ENCODE data around the gene FCHSD2.
A peak's percentile ranks its signal among the peaks of the same experiment; 100 is the strongest.

Gene FCHSD2

DNA sequence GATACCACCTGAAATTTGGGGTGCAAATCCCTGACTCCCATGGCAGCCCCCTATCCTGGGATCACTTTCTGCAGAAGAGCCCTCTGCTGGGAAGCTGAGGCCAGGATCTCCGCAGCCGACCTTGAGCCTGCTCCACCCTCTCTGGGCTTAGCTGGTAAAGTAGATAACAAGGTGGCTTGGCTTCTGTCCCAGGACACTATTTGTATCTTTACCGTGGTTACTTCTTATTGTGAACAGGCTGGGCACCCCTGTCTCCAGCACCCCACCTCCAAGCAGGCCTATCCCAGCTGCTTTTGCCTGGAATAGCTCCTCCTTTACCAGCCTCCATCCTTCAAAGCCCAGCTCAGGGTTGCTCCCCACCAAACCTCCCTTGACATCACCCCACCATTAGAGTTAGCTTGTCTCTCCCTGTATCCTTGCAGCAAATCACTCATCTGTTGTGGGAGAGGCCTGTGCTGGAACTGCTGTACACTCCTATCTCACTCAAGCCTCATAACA, 40.8 kb upstream of the FCHSD2 start:
- Histone ChIP-seq H3K4me1 (ENCODE audit: control insufficient read depth, low read depth, low read length) (no peaks in the 10 kb centered on the region), H3K79me2 (ENCODE audit: control insufficient read depth, insufficient read depth, low read length) (no peaks in the 10 kb centered on the region), H3K9ac (ENCODE audit: low read length) (no peak overlapping the region), H3K18ac (ENCODE audit: low read length) (no peak overlapping the region), H2BK120ac (ENCODE audit: low read depth, low read length) (no peak overlapping the region), H3K4me2 (ENCODE audit: low read length) (no peak overlapping the region), H2AK5ac (ENCODE audit: low read length) (no peak overlapping the region), H3K27ac (ENCODE audit: low read depth, low read length) (no peak overlapping the region), H2BK15ac (replicated peaks; ENCODE audit: low read depth) (no peak overlapping the region), H3K36me3 (ENCODE audit: control insufficient read depth, insufficient read depth, low read length) (no peaks in the 10 kb centered on the region), H3K56ac (ENCODE audit: low read length) (no peak overlapping the region), H4K8ac (ENCODE audit: low read depth, low read length) (no peak overlapping the region), H3K4ac (ENCODE audit: low read depth, low read length) (no peak overlapping the region), H3K4me3 (ENCODE audit: low read length) (no peak overlapping the region), H3K79me1 (ENCODE audit: low read length) (no peaks in the 10 kb centered on the region), H2BK5ac (ENCODE audit: low read length) (no peak overlapping the region), H3K27me3 (ENCODE audit: insufficient read depth, low read length, poor library complexity) (no peaks in the 10 kb centered on the region), H3K23ac (ENCODE audit: low read length) (no peak overlapping the region), H4K5ac (ENCODE audit: low read length) (no peak overlapping the region)
- no CpG with 5 or more reads among the region's 3 CpGs for WGBS (ENCODE audit: extremely low coverage, insufficient coverage, low lambda C conversion rate)
- DNase-seq, result no peak

DNA sequence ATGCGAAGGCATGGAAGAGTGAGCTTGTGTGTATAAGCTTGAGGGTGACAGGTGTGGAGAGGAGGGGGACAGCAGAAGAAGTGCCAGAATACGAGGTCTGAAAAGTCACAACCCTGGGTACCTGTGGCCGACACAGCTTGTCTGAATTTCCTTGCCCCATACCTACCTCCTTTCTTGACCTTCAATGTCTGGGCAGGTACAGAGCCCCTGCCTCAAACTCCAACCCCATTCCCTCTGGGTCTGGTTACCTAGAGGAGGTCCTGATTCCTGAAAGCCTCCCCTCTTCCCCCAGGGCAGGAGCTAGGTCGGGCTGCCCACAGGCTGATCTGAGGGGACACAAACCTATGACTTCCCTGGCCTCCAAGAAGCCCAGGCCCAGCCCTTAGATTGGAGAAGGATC, 36.6 kb upstream of the FCHSD2 start:
- no peak overlapping the region for H2AK5ac ChIP-seq (ENCODE audit: low read length)
- no peaks in the 10 kb centered on the region for H3K27me3 ChIP-seq (ENCODE audit: insufficient read depth, low read length, poor library complexity)
- no peak overlapping the region for H3K23ac ChIP-seq (ENCODE audit: low read length)
- no peak overlapping the region for H4K5ac ChIP-seq (ENCODE audit: low read length)
- H3K79me1 ChIP-seq (ENCODE audit: low read length), result no peaks in the 10 kb centered on the region
- H3K4me3 ChIP-seq (ENCODE audit: low read length), result no peak overlapping the region
- DNase-seq, result no peak
- H3K27ac ChIP-seq (ENCODE audit: low read depth, low read length), result no peak overlapping the region
- no peak overlapping the region for H2BK5ac ChIP-seq (ENCODE audit: low read length)
- H3K4me1 ChIP-seq (ENCODE audit: control insufficient read depth, low read depth, low read length), result no peaks in the 10 kb centered on the region
- no peak overlapping the region for H4K8ac ChIP-seq (ENCODE audit: low read depth, low read length)
- H3K36me3 ChIP-seq (ENCODE audit: control insufficient read depth, insufficient read depth, low read length), result no peaks in the 10 kb centered on the region
- no CpG with 5 or more reads among the region's 4 CpGs for WGBS (ENCODE audit: extremely low coverage, insufficient coverage, low lambda C conversion rate)
- no peak overlapping the region for H3K9ac ChIP-seq (ENCODE audit: low read length)
- no peak overlapping the region for H3K18ac ChIP-seq (ENCODE audit: low read length)
- no peak overlapping the region for H3K4me2 ChIP-seq (ENCODE audit: low read length)
- H2BK120ac ChIP-seq (ENCODE audit: low read depth, low read length), result no peak overlapping the region
- no peak overlapping the region for H3K4ac ChIP-seq (ENCODE audit: low read depth, low read length)
- no peaks in the 10 kb centered on the region for H3K79me2 ChIP-seq (ENCODE audit: control insufficient read depth, insufficient read depth, low read length)
- H3K56ac ChIP-seq (ENCODE audit: low read length), result no peak overlapping the region
- H2BK15ac ChIP-seq (replicated peaks; ENCODE audit: low read depth), result no peak overlapping the region

DNA sequence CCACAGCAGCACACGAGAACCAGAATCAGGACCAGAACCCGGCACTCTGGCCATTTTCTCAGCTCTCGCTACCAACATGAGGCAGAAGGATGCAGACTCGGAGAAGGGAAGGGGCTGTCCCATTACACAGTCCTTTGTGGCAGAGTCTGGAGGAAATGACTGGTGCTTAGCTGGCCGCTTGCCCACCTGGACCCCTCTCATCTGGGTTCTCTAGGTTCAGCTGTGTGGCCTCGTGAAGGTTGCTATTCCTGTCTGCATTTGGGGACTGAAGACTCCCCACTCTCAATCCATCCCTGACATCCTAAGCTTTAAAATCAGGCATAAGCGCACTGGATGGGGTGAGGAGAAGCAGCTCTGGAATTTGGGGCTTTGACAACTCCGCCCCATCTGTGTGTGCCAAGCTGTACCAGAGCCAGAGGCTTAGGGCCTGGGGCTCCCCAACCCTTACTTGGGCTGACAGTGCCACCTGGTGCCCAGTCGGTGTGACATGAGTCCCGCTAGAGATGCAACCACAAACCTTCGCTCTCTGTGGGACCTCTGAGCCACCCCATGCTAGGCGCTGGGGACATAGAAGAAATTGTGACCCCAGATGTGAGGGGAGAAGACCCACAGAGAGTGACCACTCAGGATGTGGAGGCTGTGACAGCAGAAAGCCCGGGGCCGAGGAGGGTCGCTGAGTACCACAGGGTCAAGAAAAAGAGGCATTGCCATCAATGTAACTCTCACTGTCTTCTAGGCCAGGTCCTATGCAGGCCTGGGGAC, 35.8 kb upstream of the FCHSD2 start:
- Histone ChIP-seq H3K27me3 (ENCODE audit: insufficient read depth, low read length, poor library complexity) (no peaks in the 10 kb centered on the region), H3K18ac (ENCODE audit: low read length) (no peak overlapping the region), H2BK120ac (ENCODE audit: low read depth, low read length) (no peak overlapping the region), H2BK15ac (replicated peaks; ENCODE audit: low read depth) (no peak overlapping the region), H2BK5ac (ENCODE audit: low read length) (no peak overlapping the region), H3K79me2 (ENCODE audit: control insufficient read depth, insufficient read depth, low read length) (no peaks in the 10 kb centered on the region), H3K23ac (ENCODE audit: low read length) (no peak overlapping the region), H3K36me3 (ENCODE audit: control insufficient read depth, insufficient read depth, low read length) (no peaks in the 10 kb centered on the region), H3K56ac (ENCODE audit: low read length) (no peak overlapping the region), H3K4ac (ENCODE audit: low read depth, low read length) (no peak overlapping the region), H4K8ac (ENCODE audit: low read depth, low read length) (no peak overlapping the region), H2AK5ac (ENCODE audit: low read length) (no peak overlapping the region), H3K79me1 (ENCODE audit: low read length) (no peaks in the 10 kb centered on the region), H4K5ac (ENCODE audit: low read length) (no peak overlapping the region), H3K4me3 (ENCODE audit: low read length) (no peak overlapping the region), H3K4me2 (ENCODE audit: low read length) (no peak overlapping the region), H3K27ac (ENCODE audit: low read depth, low read length) (no peak overlapping the region), H3K4me1 (ENCODE audit: control insufficient read depth, low read depth, low read length) (no peaks in the 10 kb centered on the region), H3K9ac (ENCODE audit: low read length) (no peak overlapping the region)
- peak; percentile 73 for DNase-seq
- WGBS (ENCODE audit: extremely low coverage, insufficient coverage, low lambda C conversion rate), result no CpG with 5 or more reads among the region's 15 CpGs

DNA sequence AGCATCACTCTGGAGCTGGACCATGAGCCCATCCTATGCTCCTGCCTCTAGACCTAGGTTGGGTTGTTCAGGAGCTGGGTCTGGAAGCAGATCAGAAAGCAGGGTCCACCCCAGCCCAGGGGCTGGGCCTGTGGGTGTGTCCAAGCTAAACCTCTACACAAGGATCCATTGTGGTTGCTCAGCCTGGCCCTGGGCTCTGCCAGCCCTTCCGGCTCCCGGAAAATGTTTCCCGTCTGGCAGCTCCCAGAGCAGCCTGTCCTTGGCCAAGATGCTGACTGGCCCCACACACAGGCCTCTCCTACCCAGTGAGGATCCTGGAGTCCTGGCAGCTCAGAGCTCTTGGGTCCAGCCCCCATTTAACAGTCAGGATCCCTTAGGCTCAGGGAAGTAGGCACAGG, 35.3 kb upstream of the FCHSD2 start:
- H3K23ac ChIP-seq (ENCODE audit: low read length), result no peak overlapping the region
- H3K79me2 ChIP-seq (ENCODE audit: control insufficient read depth, insufficient read depth, low read length), result no peaks in the 10 kb centered on the region
- no peaks in the 10 kb centered on the region for H3K36me3 ChIP-seq (ENCODE audit: control insufficient read depth, insufficient read depth, low read length)
- H3K27ac ChIP-seq (ENCODE audit: low read depth, low read length), result no peak overlapping the region
- H3K4me2 ChIP-seq (ENCODE audit: low read length), result no peak overlapping the region
- H3K4me3 ChIP-seq (ENCODE audit: low read length), result no peak overlapping the region
- no peak overlapping the region for H4K5ac ChIP-seq (ENCODE audit: low read length)
- no peak overlapping the region for H2BK120ac ChIP-seq (ENCODE audit: low read depth, low read length)
- no peak overlapping the region for H3K9ac ChIP-seq (ENCODE audit: low read length)
- no peak overlapping the region for H2BK15ac ChIP-seq (replicated peaks; ENCODE audit: low read depth)
- H3K18ac ChIP-seq (ENCODE audit: low read length), result no peak overlapping the region
- H3K56ac ChIP-seq (ENCODE audit: low read length), result no peak overlapping the region
- H3K79me1 ChIP-seq (ENCODE audit: low read length), result no peaks in the 10 kb centered on the region
- H2BK5ac ChIP-seq (ENCODE audit: low read length), result no peak overlapping the region
- no peak overlapping the region for H2AK5ac ChIP-seq (ENCODE audit: low read length)
- H3K4ac ChIP-seq (ENCODE audit: low read depth, low read length), result no peak overlapping the region
- no CpG with 5 or more reads among the region's 3 CpGs for WGBS (ENCODE audit: extremely low coverage, insufficient coverage, low lambda C conversion rate)
- DNase-seq, result no peak
- no peaks in the 10 kb centered on the region for H3K27me3 ChIP-seq (ENCODE audit: insufficient read depth, low read length, poor library complexity)
- no peaks in the 10 kb centered on the region for H3K4me1 ChIP-seq (ENCODE audit: control insufficient read depth, low read depth, low read length)
- no peak overlapping the region for H4K8ac ChIP-seq (ENCODE audit: low read depth, low read length)

DNA sequence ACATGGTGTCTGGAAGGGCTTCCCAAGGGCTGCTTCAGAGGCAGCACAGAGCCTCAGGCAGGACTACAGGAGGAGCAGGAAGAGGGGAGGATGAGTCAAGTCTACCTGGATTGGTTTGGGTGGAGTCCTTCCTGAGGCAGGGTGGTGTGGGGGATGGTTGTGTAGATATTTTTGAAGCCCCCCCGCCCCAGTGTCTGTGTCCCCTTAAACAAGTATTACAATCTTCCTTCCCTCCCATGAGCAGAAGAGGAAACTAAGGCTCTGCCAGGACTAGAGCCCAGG, 34.7 kb upstream of the FCHSD2 start:
- Histone ChIP-seq H3K36me3 (ENCODE audit: control insufficient read depth, insufficient read depth, low read length) (no peaks in the 10 kb centered on the region), H3K79me1 (ENCODE audit: low read length) (no peaks in the 10 kb centered on the region), H3K4me2 (ENCODE audit: low read length) (no peak overlapping the region), H3K27ac (ENCODE audit: low read depth, low read length) (no peak overlapping the region), H2BK120ac (ENCODE audit: low read depth, low read length) (no peak overlapping the region), H2BK15ac (replicated peaks; ENCODE audit: low read depth) (no peak overlapping the region), H3K27me3 (ENCODE audit: insufficient read depth, low read length, poor library complexity) (no peaks in the 10 kb centered on the region), H3K9ac (ENCODE audit: low read length) (no peak overlapping the region), H3K79me2 (ENCODE audit: control insufficient read depth, insufficient read depth, low read length) (no peaks in the 10 kb centered on the region), H2BK5ac (ENCODE audit: low read length) (no peak overlapping the region), H3K4me3 (ENCODE audit: low read length) (no peak overlapping the region), H2AK5ac (ENCODE audit: low read length) (no peak overlapping the region), H3K23ac (ENCODE audit: low read length) (no peak overlapping the region), H3K4me1 (ENCODE audit: control insufficient read depth, low read depth, low read length) (no peaks in the 10 kb centered on the region), H3K4ac (ENCODE audit: low read depth, low read length) (no peak overlapping the region), H3K56ac (ENCODE audit: low read length) (no peak overlapping the region), H4K5ac (ENCODE audit: low read length) (no peak overlapping the region), H4K8ac (ENCODE audit: low read depth, low read length) (no peak overlapping the region), H3K18ac (ENCODE audit: low read length) (no peak overlapping the region)
- DNase-seq, result no peak
- no CpG with 5 or more reads among the region's 1 CpG for WGBS (ENCODE audit: extremely low coverage, insufficient coverage, low lambda C conversion rate)

Data from mesendoderm (in vitro differentiated cells).